ENCODE results near the gene IPO9. TPM values are rescaled to one million over a fixed set of nuclear protein-coding genes. Genes with fewer than 3 reads are reported as not detected.

IPO9 gene
- total and polyA plus RNA-seq, 2 experiments from 2014 or later, result 47.6 to 87.4 TPM

GRCh38 chr1:201881617-201882016 is 52.7 kb downstream of the IPO9 start (continued):
- TF ChIP-seq, protein P1, sequence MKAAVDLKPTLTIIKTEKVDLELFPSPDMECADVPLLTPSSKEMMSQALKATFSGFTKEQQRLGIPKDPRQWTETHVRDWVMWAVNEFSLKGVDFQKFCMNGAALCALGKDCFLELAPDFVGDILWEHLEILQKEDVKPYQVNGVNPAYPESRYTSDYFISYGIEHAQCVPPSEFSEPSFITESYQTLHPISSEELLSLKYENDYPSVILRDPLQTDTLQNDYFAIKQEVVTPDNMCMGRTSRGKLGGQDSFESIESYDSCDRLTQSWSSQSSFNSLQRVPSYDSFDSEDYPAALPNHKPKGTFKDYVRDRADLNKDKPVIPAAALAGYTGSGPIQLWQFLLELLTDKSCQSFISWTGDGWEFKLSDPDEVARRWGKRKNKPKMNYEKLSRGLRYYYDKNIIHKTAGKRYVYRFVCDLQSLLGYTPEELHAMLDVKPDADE (IDR thresholded peaks at IDR 0.05), result no peak
- TF ChIP-seq EZH2 (IDR thresholded peaks at IDR 0.05; ENCODE audit: low read depth, unreplicated experiment) (no peak), EZH2phosphoT487 (IDR thresholded peaks at IDR 0.05; ENCODE audit: unreplicated experiment) (no peak), STAT1 (IDR thresholded peaks at IDR 0.05; ENCODE audit: unreplicated experiment) (no peak), ZNF114 (CRISPR knock-in tag; IDR thresholded peaks at IDR 0.05) (no peak)

- no peak overlapping the region for H3K4me3 Mint-ChIP-seq
These were observed 53.7 kb downstream of the IPO9 start for GRCh38 chr1:201882665-201883132.

More at GRCh38 chr1:201882665-201883132, 53.7 kb downstream of the IPO9 start:
- peaks cover 10% of the 10 kb centered on the region for H3K4me1 ChIP-seq (ENCODE audit: insufficient read depth)
- H2AFZ ChIP-seq, result no peak overlapping the region
- Mint-ChIP-seq H3K27me3 (ENCODE audit: insufficient read depth, low read depth, poor library complexity) (peaks cover 8% of the 10 kb centered on the region), H3K4me1 (peaks cover 37% of the 10 kb centered on the region), H3K27ac (peak overlapping the region; percentile 54; the same call in 1 of the 2 replicates), H3K36me3 (ENCODE audit: low read depth) (no peaks in the 10 kb centered on the region), H3K9me3 (no peaks in the 10 kb centered on the region; the same call in 2 of the 3 replicates)
- ATAC-seq, result peak; percentile 27
- H3K79me2 ChIP-seq (replicated peaks; ENCODE audit: insufficient read depth), result no peaks in the 10 kb centered on the region
- TF ChIP-seq, protein P2, sequence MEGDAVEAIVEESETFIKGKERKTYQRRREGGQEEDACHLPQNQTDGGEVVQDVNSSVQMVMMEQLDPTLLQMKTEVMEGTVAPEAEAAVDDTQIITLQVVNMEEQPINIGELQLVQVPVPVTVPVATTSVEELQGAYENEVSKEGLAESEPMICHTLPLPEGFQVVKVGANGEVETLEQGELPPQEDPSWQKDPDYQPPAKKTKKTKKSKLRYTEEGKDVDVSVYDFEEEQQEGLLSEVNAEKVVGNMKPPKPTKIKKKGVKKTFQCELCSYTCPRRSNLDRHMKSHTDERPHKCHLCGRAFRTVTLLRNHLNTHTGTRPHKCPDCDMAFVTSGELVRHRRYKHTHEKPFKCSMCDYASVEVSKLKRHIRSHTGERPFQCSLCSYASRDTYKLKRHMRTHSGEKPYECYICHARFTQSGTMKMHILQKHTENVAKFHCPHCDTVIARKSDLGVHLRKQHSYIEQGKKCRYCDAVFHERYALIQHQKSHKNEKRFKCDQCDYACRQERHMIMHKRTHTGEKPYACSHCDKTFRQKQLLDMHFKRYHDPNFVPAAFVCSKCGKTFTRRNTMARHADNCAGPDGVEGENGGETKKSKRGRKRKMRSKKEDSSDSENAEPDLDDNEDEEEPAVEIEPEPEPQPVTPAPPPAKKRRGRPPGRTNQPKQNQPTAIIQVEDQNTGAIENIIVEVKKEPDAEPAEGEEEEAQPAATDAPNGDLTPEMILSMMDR (conservative IDR thresholded peaks at IDR 0.05; ENCODE audit: low read depth in 2 of 2), result peak in 1 of 2 experiments; percentile 5; a peak in 1 of 4 replicates
- TF ChIP-seq ZNF331 (CRISPR knock-in tag; IDR thresholded peaks at IDR 0.05; ENCODE audit: low read depth), result no peak
- TF ChIP-seq, protein P3, sequence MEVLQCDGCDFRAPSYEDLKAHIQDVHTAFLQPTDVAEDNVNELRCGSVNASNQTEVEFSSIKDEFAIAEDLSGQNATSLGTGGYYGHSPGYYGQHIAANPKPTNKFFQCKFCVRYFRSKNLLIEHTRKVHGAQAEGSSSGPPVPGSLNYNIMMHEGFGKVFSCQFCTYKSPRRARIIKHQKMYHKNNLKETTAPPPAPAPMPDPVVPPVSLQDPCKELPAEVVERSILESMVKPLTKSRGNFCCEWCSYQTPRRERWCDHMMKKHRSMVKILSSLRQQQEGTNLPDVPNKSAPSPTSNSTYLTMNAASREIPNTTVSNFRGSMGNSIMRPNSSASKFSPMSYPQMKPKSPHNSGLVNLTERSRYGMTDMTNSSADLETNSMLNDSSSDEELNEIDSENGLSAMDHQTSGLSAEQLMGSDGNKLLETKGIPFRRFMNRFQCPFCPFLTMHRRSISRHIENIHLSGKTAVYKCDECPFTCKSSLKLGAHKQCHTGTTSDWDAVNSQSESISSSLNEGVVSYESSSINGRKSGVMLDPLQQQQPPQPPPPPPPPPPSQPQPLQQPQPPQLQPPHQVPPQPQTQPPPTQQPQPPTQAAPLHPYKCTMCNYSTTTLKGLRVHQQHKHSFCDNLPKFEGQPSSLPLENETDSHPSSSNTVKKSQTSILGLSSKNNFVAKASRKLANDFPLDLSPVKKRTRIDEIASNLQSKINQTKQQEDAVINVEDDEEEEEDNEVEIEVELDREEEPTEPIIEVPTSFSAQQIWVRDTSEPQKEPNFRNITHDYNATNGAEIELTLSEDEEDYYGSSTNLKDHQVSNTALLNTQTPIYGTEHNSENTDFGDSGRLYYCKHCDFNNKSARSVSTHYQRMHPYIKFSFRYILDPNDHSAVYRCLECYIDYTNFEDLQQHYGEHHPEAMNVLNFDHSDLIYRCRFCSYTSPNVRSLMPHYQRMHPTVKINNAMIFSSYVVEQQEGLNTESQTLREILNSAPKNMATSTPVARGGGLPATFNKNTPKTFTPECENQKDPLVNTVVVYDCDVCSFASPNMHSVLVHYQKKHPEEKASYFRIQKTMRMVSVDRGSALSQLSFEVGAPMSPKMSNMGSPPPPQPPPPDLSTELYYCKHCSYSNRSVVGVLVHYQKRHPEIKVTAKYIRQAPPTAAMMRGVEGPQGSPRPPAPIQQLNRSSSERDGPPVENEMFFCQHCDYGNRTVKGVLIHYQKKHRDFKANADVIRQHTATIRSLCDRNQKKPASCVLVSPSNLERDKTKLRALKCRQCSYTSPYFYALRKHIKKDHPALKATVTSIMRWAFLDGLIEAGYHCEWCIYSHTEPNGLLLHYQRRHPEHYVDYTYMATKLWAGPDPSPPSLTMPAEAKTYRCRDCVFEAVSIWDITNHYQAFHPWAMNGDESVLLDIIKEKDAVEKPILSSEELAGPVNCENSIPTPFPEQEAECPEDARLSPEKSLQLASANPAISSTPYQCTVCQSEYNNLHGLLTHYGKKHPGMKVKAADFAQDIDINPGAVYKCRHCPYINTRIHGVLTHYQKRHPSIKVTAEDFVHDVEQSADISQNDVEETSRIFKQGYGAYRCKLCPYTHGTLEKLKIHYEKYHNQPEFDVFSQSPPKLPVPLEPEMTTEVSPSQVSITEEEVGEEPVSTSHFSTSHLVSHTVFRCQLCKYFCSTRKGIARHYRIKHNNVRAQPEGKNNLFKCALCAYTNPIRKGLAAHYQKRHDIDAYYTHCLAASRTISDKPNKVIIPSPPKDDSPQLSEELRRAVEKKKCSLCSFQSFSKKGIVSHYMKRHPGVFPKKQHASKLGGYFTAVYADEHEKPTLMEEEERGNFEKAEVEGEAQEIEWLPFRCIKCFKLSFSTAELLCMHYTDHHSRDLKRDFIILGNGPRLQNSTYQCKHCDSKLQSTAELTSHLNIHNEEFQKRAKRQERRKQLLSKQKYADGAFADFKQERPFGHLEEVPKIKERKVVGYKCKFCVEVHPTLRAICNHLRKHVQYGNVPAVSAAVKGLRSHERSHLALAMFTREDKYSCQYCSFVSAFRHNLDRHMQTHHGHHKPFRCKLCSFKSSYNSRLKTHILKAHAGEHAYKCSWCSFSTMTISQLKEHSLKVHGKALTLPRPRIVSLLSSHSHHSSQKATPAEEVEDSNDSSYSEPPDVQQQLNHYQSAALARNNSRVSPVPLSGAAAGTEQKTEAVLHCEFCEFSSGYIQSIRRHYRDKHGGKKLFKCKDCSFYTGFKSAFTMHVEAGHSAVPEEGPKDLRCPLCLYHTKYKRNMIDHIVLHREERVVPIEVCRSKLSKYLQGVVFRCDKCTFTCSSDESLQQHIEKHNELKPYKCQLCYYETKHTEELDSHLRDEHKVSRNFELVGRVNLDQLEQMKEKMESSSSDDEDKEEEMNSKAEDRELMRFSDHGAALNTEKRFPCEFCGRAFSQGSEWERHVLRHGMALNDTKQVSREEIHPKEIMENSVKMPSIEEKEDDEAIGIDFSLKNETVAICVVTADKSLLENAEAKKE (CRISPR knock-in tag; IDR thresholded peaks at IDR 0.05), result no peak
- 0 out of 2 replicates have a peak, but pooled peaks cover 4% of the 10 kb centered on the region for H3F3A ChIP-seq (replicated peaks; ENCODE audit: low read depth)
- H3K9me2 ChIP-seq (ENCODE audit: insufficient read depth), result no peaks in the 10 kb centered on the region
- no peaks in the 10 kb centered on the region; the same call in 1 of the 2 replicates for H4K20me1 ChIP-seq (replicated peaks; ENCODE audit: insufficient read depth)
- no peak overlapping the region for H3K4me3 ChIP-seq
- no peak overlapping the region for H3K27ac ChIP-seq (ENCODE audit: low read depth)
- peak; percentile 25 for DNase-seq (ENCODE audit: low spot score)
- 0 out of 2 replicates have a peak overlapping the region, but pooled peaks have one; percentile 1 for H3K4me2 ChIP-seq
- H3K36me3 ChIP-seq (ENCODE audit: insufficient read depth), result no peaks in the 10 kb centered on the region
- H3K27me3 ChIP-seq (ENCODE audit: insufficient read depth), result peaks cover 3% of the 10 kb centered on the region

Measured in GM23338 (cell line).